HCT116 (cell line): ENCODE data around the gene GSN.
A peak's percentile ranks its signal among the peaks of the same experiment; 100 is the strongest.

ENCODE experiments used
- ATF3 ChIP-seq: IDR thresholded peaks from 2 replicates; pipeline ENCODE4 v1.6.1; 2012
- CBX3 ChIP-seq: IDR thresholded peaks from 2 replicates; pipeline ENCODE4 v1.6.1; 2012; ENCODE audit warnings: low read depth
- CEBPB ChIP-seq: IDR thresholded peaks from 2 replicates; pipeline ENCODE4 v1.6.1; 2012; ENCODE audit warnings: low read depth
- CTCF ChIP-seq, 3 experiments: fragments of 200-600 bp in 1 of 3; sonication (generic) in 1 of 3; IDR thresholded peaks in 2 of 3; conservative IDR thresholded peaks in 1 of 3; 2 replicates each; pipeline ENCODE4 v1.5.1; 2012 to 2017; ENCODE audit warnings: low read depth in 2 of 3, low read length in 2 of 3, antibody characterized with exemption in 1 of 3, borderline replicate concordance in 1 of 3, control low read depth in 1 of 3, mild to moderate bottlenecking in 1 of 3, mixed read lengths in 1 of 3, mixed run types in 1 of 3, moderate library complexity in 1 of 3; ENCODE audit not compliant: insufficient read depth in 1 of 3
- EZH2 ChIP-seq: fragments of 200-600 bp; sonication (generic); IDR thresholded peaks from 2 replicates; pipeline ENCODE4 v1.6.1; 2017; ENCODE audit warnings: antibody characterized with exemption, mixed run types
- POLR2A ChIP-seq: IDR thresholded peaks from 2 replicates; pipeline ENCODE4 v1.7.0; 2011; ENCODE audit warnings: borderline replicate concordance; ENCODE audit not compliant: insufficient read depth, insufficient read length; ENCODE audit errors: extremely low read depth
- POLR2AphosphoS5 ChIP-seq: IDR thresholded peaks from 2 replicates; pipeline ENCODE4 v1.6.1; 2011; ENCODE audit warnings: mild to moderate bottlenecking, low read depth, low read length, moderate library complexity
- TCF7L2 ChIP-seq: IDR thresholded peaks from 2 replicates; pipeline ENCODE4 v1.7.0; 2011; ENCODE audit warnings: borderline replicate concordance, inconsistent platforms; ENCODE audit not compliant: insufficient read depth, insufficient read length; ENCODE audit errors: extremely low read depth

GRCh38 chr9:121331992-121332685, 64.2 kb downstream of the GSN start:
- TF ChIP-seq CTCF (IDR thresholded peaks at IDR 0.05 in 2 of 3, conservative IDR thresholded peaks at IDR 0.05 in 1 of 3; ENCODE audit: borderline replicate concordance in 1 of 3, insufficient read depth in 1 of 3, low read depth in 2 of 3, low read length in 2 of 3) (peak in 2 of 3 experiments; percentile 31 to 38; a peak in 3 of 6 replicates), TCF7L2 (no peak), POLR2AphosphoS5 (no peak), CEBPB (no peak), EZH2 (no peak), POLR2A (no peak), CBX3 (no peak), ATF3 (no peak)
